GM12878 (cell line): Measurements from ENCODE around the gene SLC35E1. TPM values are rescaled to one million over a fixed set of nuclear protein-coding genes. Genes with fewer than 3 reads are reported as not detected.

ENCODE experiments used
- ATAC-seq: fragments of 200-7000 bp; cut with Tn5 transposase; 3 replicates; pipeline ENCODE4 v1.9.1; 2020; ENCODE audit warnings: mild to moderate bottlenecking, moderate library complexity
- BruUV-seq: library from RNA; stranded (reverse); fragments of 400-500 nt; replicated peaks from 2 replicates; lab custom pipeline; 2021; lab: Mats Ljungman, UMichigan
- CTCF ChIA-PET: fragments of 300-600 bp; sonication (Branson Sonifier 250); formaldehyde crosslinking; extraction: SDS; loops from one replicate; lab custom pipeline; 2021; ENCODE audit warnings: inconsistent platforms; lab: Yijun Ruan, JAX
- POLR2A ChIA-PET: fragments of 350-600 bp; formaldehyde crosslinking; extraction: SDS; loops from one replicate; lab custom pipeline; 2021; ENCODE audit warnings: inconsistent platforms; lab: Charles Lee
- RAD21 ChIA-PET: fragments of 300-600 bp; sonication (Branson Sonifier 250); formaldehyde crosslinking; loops from one replicate; lab custom pipeline; 2023; ENCODE audit warnings: antibody characterized with exemption; ENCODE audit not compliant: unreplicated experiment; lab: Charles Lee
- SMC1A ChIA-PET: fragments of 300-600 bp; sonication (Branson Sonifier 250); formaldehyde crosslinking; loops from one replicate; lab custom pipeline; 2023; ENCODE audit not compliant: unreplicated experiment, uncharacterized antibody; lab: Charles Lee
- DNase-seq: peaks from one replicate; pipeline ENCODE4 v3.0.0-alpha.2; 2011; ENCODE audit warnings: low read depth, low spot score
- FAIRE-seq: peaks from 3 replicates; lab custom pipeline; 2011; peaks lifted over from hg19 to GRCh38; lab: Jason Lieb, UNC
- H2AFZ ChIP-seq: 2 replicates; pipeline ENCODE4 v1.6.0; 2011; ENCODE audit warnings: low read depth, low read length, control low read depth; ENCODE audit not compliant: control insufficient read depth
- H3K27ac ChIP-seq: 2 replicates; pipeline ENCODE4 v1.5.1; 2011; ENCODE audit warnings: control low read depth; ENCODE audit not compliant: control insufficient read depth, insufficient read depth
- H3K27me3 ChIP-seq, 2 experiments: replicated peaks in 1 of 2; 2 replicates each; pipeline versions ENCODE4 v1.6.0 to v1.6.1; 2011; ENCODE audit warnings: low read length in 1 of 2; ENCODE audit not compliant: control insufficient read depth in 2 of 2, insufficient read depth in 2 of 2
- H3K36me3 ChIP-seq, 2 experiments: 2 replicates each; pipeline ENCODE4 v1.5.1; 2011; ENCODE audit warnings: low read length in 1 of 2; ENCODE audit not compliant: control insufficient read depth in 2 of 2, insufficient read depth in 2 of 2
- H3K4me1 ChIP-seq: 2 replicates; pipeline ENCODE4 v1.6.1; 2011; ENCODE audit warnings: mild to moderate bottlenecking, low read length, moderate library complexity, mixed read lengths; ENCODE audit not compliant: control insufficient read depth, insufficient read depth
- H3K4me2 ChIP-seq: 2 replicates; pipeline ENCODE4 v1.6.0; 2011; ENCODE audit warnings: control low read depth; ENCODE audit not compliant: control insufficient read depth, insufficient read depth
- H3K4me3 ChIP-seq: fragments of 200-600 bp; sonication (generic); 2 replicates; pipeline ENCODE4 v1.5.1; 2016
- H3K79me2 ChIP-seq: 2 replicates; pipeline ENCODE4 v1.6.0; 2011; ENCODE audit warnings: low read length; ENCODE audit not compliant: control insufficient read depth, insufficient read depth
- H3K9ac ChIP-seq: 2 replicates; pipeline ENCODE4 v1.8.0; 2011; ENCODE audit warnings: low read length, control low read depth, mixed read lengths; ENCODE audit not compliant: control insufficient read depth, insufficient read depth
- H3K9me3 ChIP-seq: replicated peaks from 3 replicates; pipeline ENCODE4 v1.5.1; 2011; ENCODE audit warnings: mild to moderate bottlenecking, low read length; ENCODE audit not compliant: control insufficient read depth, insufficient read depth
- H4K20me1 ChIP-seq: 2 replicates; pipeline ENCODE4 v1.6.0; 2011; ENCODE audit not compliant: control insufficient read depth, insufficient read depth
- CBX3 ChIP-seq: fragments of 200-600 bp; sonication (generic); IDR thresholded peaks from 2 replicates; pipeline ENCODE4 v1.6.1; 2016; ENCODE audit warnings: low read depth, borderline replicate concordance
- E2F4 ChIP-seq: IDR thresholded peaks from 2 replicates; pipeline ENCODE4 v1.6.1; 2012; ENCODE audit warnings: low read depth, low read length, improper control_type of control experiment
- ELK1 ChIP-seq: IDR thresholded peaks from 2 replicates; pipeline ENCODE4 v1.6.1; 2012; ENCODE audit warnings: low read depth, low read length, improper control_type of control experiment
- KLF5 ChIP-seq: fragments of 450-650 bp; IDR thresholded peaks from 2 replicates; pipeline ENCODE4 v1.6.1; 2014; ENCODE audit warnings: mild to moderate bottlenecking; ENCODE audit not compliant: partially characterized antibody
- MAX ChIP-seq: IDR thresholded peaks from 2 replicates; pipeline ENCODE4 v1.6.1; 2012; ENCODE audit warnings: low read depth, low read length, improper control_type of control experiment
- MYC ChIP-seq: IDR thresholded peaks from 2 replicates; pipeline ENCODE4 v1.6.1; 2011; ENCODE audit warnings: mild to moderate bottlenecking, low read length, moderate library complexity, inconsistent platforms; ENCODE audit not compliant: insufficient read depth, insufficient replicate concordance, insufficient read length, severe bottlenecking
- NKRF ChIP-seq: fragments of 450-650 bp; conservative IDR thresholded peaks from 2 replicates; pipeline ENCODE4 v1.6.1; 2017; ENCODE audit warnings: mild to moderate bottlenecking, moderate library complexity
- POLR2AphosphoS5 ChIP-seq: IDR thresholded peaks from 2 replicates; pipeline ENCODE4 v1.6.1; 2011; ENCODE audit warnings: mild to moderate bottlenecking, low read length, inconsistent platforms
- RBBP5 ChIP-seq: fragments of 200-600 bp; sonication (generic); conservative IDR thresholded peaks from 2 replicates; pipeline ENCODE4 v1.6.1; 2016
- SKIL ChIP-seq: fragments of 450-650 bp; IDR thresholded peaks from 2 replicates; pipeline ENCODE4 v1.6.1; 2017; ENCODE audit warnings: mild to moderate bottlenecking, low read depth, inconsistent platforms; ENCODE audit not compliant: poor library complexity, severe bottlenecking
- TBL1XR1 ChIP-seq: IDR thresholded peaks from 2 replicates; pipeline ENCODE4 v1.6.1; 2012; ENCODE audit warnings: low read depth, low read length, improper control_type of control experiment
- WGBS: methylation state at CpG from one replicate; pipeline ENCODE4 v1.1.6; 2016; ENCODE audit warnings: low lambda C conversion rate; ENCODE audit not compliant: insufficient replicate concordance, insufficient coverage; ENCODE audit errors: missing lambda C conversion rate; 5-methylcytosine and 5-hydroxymethylcytosine counted together
- in situ Hi-C: fragments of 300-500 bp; cut with MboI; formaldehyde crosslinking; loops from 9 replicates; pipeline ENCODE4 v1.14.3; 2018; ENCODE audit warnings: mixed read lengths
- intact Hi-C: fragments of 100-400 bp; cut with micrococcal nuclease; formaldehyde crosslinking; loops from one replicate; pipeline ENCODE4 v1.14.2; 2022; ENCODE audit not compliant: unreplicated experiment
- polyA plus RNA-seq, 11 experiments: library from polyadenylated mRNA; depleted of rRNA in 4 of 11; unstranded in 6 of 11; stranded (reverse) in 5 of 11; fragments of >200 nt; fragmentation: Nextera tagmentation in 4 of 11; fragmentation: Illumina TruSeq in 1 of 11; extraction: Ambion mirVana in 4 of 11; extraction: Trizol in 1 of 11; gene quantifications; 1 replicate in 1 of 11; 2 replicates in 10 of 11; pipeline versions ENCODE4 v1.2.1 to v1.2.3, GENCODE V29; 2011 to 2016; ENCODE audit warnings: inconsistent platforms in 2 of 11, missing spikeins in 2 of 11, low read depth in 1 of 11
- total RNA-seq, 4 experiments: library from RNA; depleted of rRNA in 3 of 4; stranded (reverse); fragments of >200 nt in 3 of 4; fragmentation: Illumina TruSeq in 1 of 4; extraction: Trizol in 1 of 4; gene quantifications; 2 replicates each; pipeline versions ENCODE4 v1.2.1 to v1.2.3, GENCODE V29; 2013 to 2021

The SLC35E1 gene
- total and polyA plus RNA-seq, 10 of the 15 experiments (the other 5 are each of a cell fraction or from before 2014, with no cell fraction given): 11.3 to 37.7 (median 22.1) TPM

GRCh38 chr19:16504271-16504670, 67.9 kb downstream of the SLC35E1 start:
- H4K20me1 ChIP-seq: no peaks in the 10 kb centered on the region
- in situ Hi-C loops (no loop called here), intact Hi-C loops (no loop called here)
- ChIA-PET CTCF (no interaction called here), POLR2A (no interaction called here), RAD21 (no interaction called here), SMC1A (no interaction called here)
- H3K27ac ChIP-seq: no peak overlapping the region
- H3K9ac ChIP-seq: no peak overlapping the region
- no peak for TF ChIP-seq NKRF
- TF ChIP-seq E2F4: no peak
- TF ChIP-seq CBX3: no peak
- no peak for TF ChIP-seq MAX
- TF ChIP-seq MYC: no peak
- TF ChIP-seq TBL1XR1: no peak
- TF ChIP-seq KLF5: no peak
- TF ChIP-seq RBBP5: no peak
- TF ChIP-seq SKIL: no peak
- no peak for TF ChIP-seq ELK1
- no peak for TF ChIP-seq POLR2AphosphoS5
- peaks cover 0 to 4% of the 10 kb centered on the region in 2 experiments for H3K36me3 ChIP-seq
- H3K79me2 ChIP-seq: no peaks in the 10 kb centered on the region
- 62% methylated on average over 3 of the region's 3 CpGs for WGBS
- ATAC-seq: no peak
- DNase-seq: no peak
- H3K9me3 ChIP-seq: no peaks in the 10 kb centered on the region
- BruUV-seq: no TSS peak
- no peak overlapping the region for H3K4me3 ChIP-seq
- no peak for FAIRE-seq
- H2AFZ ChIP-seq: no peak overlapping the region
- H3K4me2 ChIP-seq: no peak overlapping the region
- H3K4me1 ChIP-seq: no peaks in the 10 kb centered on the region
- no peaks in the 10 kb centered on the region for H3K27me3 ChIP-seq
